ENCODE results near the gene LDLRAD1. TPM values are rescaled to one million over a fixed set of nuclear protein-coding genes. Genes with fewer than 3 reads are reported as not detected.

Gene LDLRAD1
- total RNA-seq, 1 experiment from 2014 or later, result 0.30 TPM

DNA sequence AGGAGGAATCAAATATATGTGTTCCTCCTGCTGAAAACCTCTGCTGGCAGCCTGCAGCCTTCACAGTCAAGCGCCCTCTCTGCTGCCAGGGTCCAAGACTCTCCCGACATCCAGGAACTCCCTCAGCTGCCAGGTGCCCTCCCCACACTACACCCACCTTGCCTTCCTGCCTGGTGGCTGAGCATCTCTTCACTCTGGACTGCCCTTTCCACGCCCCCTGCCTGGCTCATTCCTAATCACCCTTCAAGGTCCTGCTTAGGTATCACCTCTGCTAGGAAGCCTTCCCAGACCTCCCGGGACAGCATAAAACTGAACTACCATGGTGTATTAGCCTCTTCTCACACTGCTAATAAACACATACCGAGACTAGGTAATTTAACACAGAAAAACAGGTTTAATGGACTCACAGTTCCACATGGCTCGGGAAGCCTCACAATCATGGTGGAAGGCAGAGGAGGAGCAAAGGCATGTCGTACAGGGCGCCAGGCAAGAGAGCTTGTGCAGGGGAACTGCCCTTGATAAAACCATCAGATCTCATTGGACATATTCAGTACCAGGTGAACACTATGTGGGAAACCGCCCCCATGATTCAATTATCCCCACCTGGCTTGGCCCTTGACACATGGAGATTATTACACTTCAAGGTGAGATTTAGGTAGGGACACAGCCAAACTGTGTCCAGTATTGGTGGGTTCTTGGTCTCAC lies 15.3 kb downstream of the LDLRAD1 start:
- CTCF ChIA-PET, result no interaction called here

More for the DNA sequence above, 15.3 kb downstream of the LDLRAD1 start:
- Histone ChIP-seq H3K27ac (ENCODE audit: low read depth, low read length) (no peak overlapping the region), H4K20me1 (ENCODE audit: insufficient read depth) (no peaks in the 10 kb centered on the region), H2AFZ (ENCODE audit: low read depth, low read length, poor library complexity, severe bottlenecking) (no peak overlapping the region), H3K4me3 (replicated peaks in 1 of 2; ENCODE audit: low read depth in 1 of 2, low read length in 2 of 2) (no peak overlapping the region), H3K4me1 (ENCODE audit: control insufficient read depth in 1 of 2, insufficient read depth in 2 of 2, low read length in 2 of 2) (no peaks in the 10 kb centered on the region), H3K9me3 (ENCODE audit: control insufficient read depth in 1 of 2, insufficient read depth in 1 of 2, low read depth in 1 of 2, low read length in 2 of 2) (no peaks in the 10 kb centered on the region), H3K9me2 (ENCODE audit: insufficient read depth) (no peaks in the 10 kb centered on the region), H3K27me3 (ENCODE audit: insufficient read depth, low read length) (no peaks in the 10 kb centered on the region), H3K36me3 (ENCODE audit: control insufficient read depth in 1 of 2, insufficient read depth in 2 of 2, low read length in 2 of 2) (no peaks in the 10 kb centered on the region), H3K4me2 (ENCODE audit: low read length) (no peak overlapping the region), H3K9ac (ENCODE audit: low read length) (no peak overlapping the region), H3K79me2 (ENCODE audit: insufficient read depth, low read length) (no peaks in the 10 kb centered on the region)
- ATAC-seq (no peak), DNase-seq (ENCODE audit: low read depth, low spot score) (no peak)
- RAD21 ChIA-PET (ENCODE audit: low non-redundant PET in 1 of 2, low total read pairs in 2 of 2, uncharacterized antibody in 2 of 2, unreplicated experiment in 2 of 2), result no interaction called here
- BruUV-seq (replicated peaks), result no TSS peak
- intact Hi-C loops (cut with micrococcal nuclease), result no loop called here
- POLR2A ChIA-PET, result interaction anchor here (1.8 kb wide), 1 partner anchor 13 kb away, joined by 4 read pairs; no protein-coding TSS in a partner anchor
- TF ChIP-seq EZH2 (IDR thresholded peaks at IDR 0.05), result no peak
- TF ChIP-seq, protein P1, sequence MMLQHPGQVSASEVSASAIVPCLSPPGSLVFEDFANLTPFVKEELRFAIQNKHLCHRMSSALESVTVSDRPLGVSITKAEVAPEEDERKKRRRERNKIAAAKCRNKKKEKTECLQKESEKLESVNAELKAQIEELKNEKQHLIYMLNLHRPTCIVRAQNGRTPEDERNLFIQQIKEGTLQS (IDR thresholded peaks at IDR 0.05), result no peak
- no peak for TF ChIP-seq SP1 (IDR thresholded peaks at IDR 0.05; ENCODE audit: low read depth)
- TF ChIP-seq JUND (IDR thresholded peaks at IDR 0.05), result no peak
- no peak for TF ChIP-seq ZFX (IDR thresholded peaks at IDR 0.05)
- TF ChIP-seq, protein P2, sequence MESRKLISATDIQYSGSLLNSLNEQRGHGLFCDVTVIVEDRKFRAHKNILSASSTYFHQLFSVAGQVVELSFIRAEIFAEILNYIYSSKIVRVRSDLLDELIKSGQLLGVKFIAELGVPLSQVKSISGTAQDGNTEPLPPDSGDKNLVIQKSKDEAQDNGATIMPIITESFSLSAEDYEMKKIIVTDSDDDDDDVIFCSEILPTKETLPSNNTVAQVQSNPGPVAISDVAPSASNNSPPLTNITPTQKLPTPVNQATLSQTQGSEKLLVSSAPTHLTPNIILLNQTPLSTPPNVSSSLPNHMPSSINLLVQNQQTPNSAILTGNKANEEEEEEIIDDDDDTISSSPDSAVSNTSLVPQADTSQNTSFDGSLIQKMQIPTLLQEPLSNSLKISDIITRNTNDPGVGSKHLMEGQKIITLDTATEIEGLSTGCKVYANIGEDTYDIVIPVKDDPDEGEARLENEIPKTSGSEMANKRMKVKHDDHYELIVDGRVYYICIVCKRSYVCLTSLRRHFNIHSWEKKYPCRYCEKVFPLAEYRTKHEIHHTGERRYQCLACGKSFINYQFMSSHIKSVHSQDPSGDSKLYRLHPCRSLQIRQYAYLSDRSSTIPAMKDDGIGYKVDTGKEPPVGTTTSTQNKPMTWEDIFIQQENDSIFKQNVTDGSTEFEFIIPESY (IDR thresholded peaks at IDR 0.05; ENCODE audit: extremely low read depth, insufficient replicate concordance, low read length), result no peak
- no peak for TF ChIP-seq TCF7L2 (IDR thresholded peaks at IDR 0.05; ENCODE audit: borderline replicate concordance, extremely low read depth, insufficient read depth, insufficient read length)
- TF ChIP-seq, protein P3, sequence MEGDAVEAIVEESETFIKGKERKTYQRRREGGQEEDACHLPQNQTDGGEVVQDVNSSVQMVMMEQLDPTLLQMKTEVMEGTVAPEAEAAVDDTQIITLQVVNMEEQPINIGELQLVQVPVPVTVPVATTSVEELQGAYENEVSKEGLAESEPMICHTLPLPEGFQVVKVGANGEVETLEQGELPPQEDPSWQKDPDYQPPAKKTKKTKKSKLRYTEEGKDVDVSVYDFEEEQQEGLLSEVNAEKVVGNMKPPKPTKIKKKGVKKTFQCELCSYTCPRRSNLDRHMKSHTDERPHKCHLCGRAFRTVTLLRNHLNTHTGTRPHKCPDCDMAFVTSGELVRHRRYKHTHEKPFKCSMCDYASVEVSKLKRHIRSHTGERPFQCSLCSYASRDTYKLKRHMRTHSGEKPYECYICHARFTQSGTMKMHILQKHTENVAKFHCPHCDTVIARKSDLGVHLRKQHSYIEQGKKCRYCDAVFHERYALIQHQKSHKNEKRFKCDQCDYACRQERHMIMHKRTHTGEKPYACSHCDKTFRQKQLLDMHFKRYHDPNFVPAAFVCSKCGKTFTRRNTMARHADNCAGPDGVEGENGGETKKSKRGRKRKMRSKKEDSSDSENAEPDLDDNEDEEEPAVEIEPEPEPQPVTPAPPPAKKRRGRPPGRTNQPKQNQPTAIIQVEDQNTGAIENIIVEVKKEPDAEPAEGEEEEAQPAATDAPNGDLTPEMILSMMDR (IDR thresholded peaks at IDR 0.05 in 2 of 3, conservative IDR thresholded peaks at IDR 0.05 in 1 of 3; ENCODE audit: borderline replicate concordance in 1 of 3, insufficient read depth in 1 of 3, low read depth in 2 of 3, low read length in 2 of 3), result no peak
- TF ChIP-seq EGR1 (IDR thresholded peaks at IDR 0.05; ENCODE audit: low read depth), result no peak
- no peak for TF ChIP-seq RAD21 (IDR thresholded peaks at IDR 0.05; ENCODE audit: low read depth)
- TF ChIP-seq, protein P4, sequence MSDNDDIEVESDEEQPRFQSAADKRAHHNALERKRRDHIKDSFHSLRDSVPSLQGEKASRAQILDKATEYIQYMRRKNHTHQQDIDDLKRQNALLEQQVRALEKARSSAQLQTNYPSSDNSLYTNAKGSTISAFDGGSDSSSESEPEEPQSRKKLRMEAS (IDR thresholded peaks at IDR 0.05), result no peak

Data from HCT116 (cell line).